ENCODE results near the gene ZNF385C. TPM values are rescaled to one million over a fixed set of nuclear protein-coding genes. Genes with fewer than 3 reads are reported as not detected.

The ZNF385C gene
- total and polyA plus RNA-seq, 4 donors = 0.49 TPM; not detected in 3

DNA sequence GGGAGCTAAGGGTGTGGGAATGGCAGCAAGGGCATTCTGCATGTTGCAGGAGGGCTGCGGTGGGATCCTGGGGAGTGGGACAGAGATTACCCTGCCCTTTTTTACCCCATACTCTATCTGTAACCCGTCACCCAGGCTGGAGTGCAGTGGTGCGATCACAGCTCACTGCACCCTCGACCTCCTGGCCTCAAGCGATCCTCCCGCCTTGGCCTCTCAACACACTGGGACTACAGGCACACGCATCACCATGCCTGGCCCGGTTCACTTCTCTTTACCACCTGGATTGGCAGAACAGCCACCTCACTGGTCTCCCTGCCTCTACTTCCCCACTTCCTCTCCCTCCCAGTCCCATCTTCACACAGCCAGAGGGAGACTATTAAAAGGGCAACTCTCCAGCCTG, 9.5 kb downstream of the ZNF385C start:
- no peaks in the 10 kb centered on the region for H3K4me1 ChIP-seq (ENCODE audit: control insufficient read depth in 1 of 2, insufficient read depth in 2 of 2, low read length in 2 of 2)
- no peaks in the 10 kb centered on the region for H3K9me3 ChIP-seq (ENCODE audit: control insufficient read depth, low read length)
- DNase-seq = no peak
- H3K27ac ChIP-seq (ENCODE audit: low read depth in 1 of 2, low read length in 2 of 2) = no peak overlapping the region
- no peak for ATAC-seq (ENCODE audit: low FRiP score)
- no peaks in the 10 kb centered on the region for H3K36me3 ChIP-seq (ENCODE audit: control insufficient read depth in 1 of 2, insufficient read depth in 2 of 2, low read length in 1 of 2)
- H3K27me3 ChIP-seq (ENCODE audit: control insufficient read depth in 1 of 2, insufficient read depth in 2 of 2, low read length in 1 of 2) = no peaks in the 10 kb centered on the region
- H3K4me3 ChIP-seq (ENCODE audit: low read length in 2 of 2) = no peak overlapping the region
- 90% methylated on average over 8 of the region's 8 CpGs for WGBS, 2 donors
- intact Hi-C loops (cut with DNase I) = no loop called here

GRCh38 chr17:42087736-42088705, 10.3 kb downstream of the ZNF385C start:
- intact Hi-C loops (cut with DNase I) = no loop called here
- Histone ChIP-seq H3K36me3 (ENCODE audit: control insufficient read depth in 1 of 2, insufficient read depth in 2 of 2, low read length in 1 of 2) (no peaks in the 10 kb centered on the region), H3K4me1 (ENCODE audit: control insufficient read depth in 1 of 2, insufficient read depth in 2 of 2, low read length in 2 of 2) (no peaks in the 10 kb centered on the region), H3K9me3 (ENCODE audit: control insufficient read depth, low read length) (no peaks in the 10 kb centered on the region), H3K4me3 (ENCODE audit: low read length in 2 of 2) (no peak overlapping the region), H3K27ac (ENCODE audit: low read depth in 1 of 2, low read length in 2 of 2) (no peak overlapping the region), H3K27me3 (ENCODE audit: control insufficient read depth in 1 of 2, insufficient read depth in 2 of 2, low read length in 1 of 2) (no peaks in the 10 kb centered on the region)
- 55 to 56% methylated on average over 20 of the region's 20 CpGs for WGBS, 2 donors
- ATAC-seq (ENCODE audit: low FRiP score) (peak; percentile 38), DNase-seq (no peak)

GRCh38 chr17:42087042-42087701, 11.1 kb downstream of the ZNF385C start:
- Histone ChIP-seq H3K27me3 (ENCODE audit: control insufficient read depth in 1 of 2, insufficient read depth in 2 of 2, low read length in 1 of 2) (no peaks in the 10 kb centered on the region), H3K4me1 (ENCODE audit: control insufficient read depth in 1 of 2, insufficient read depth in 2 of 2, low read length in 2 of 2) (no peaks in the 10 kb centered on the region), H3K4me3 (ENCODE audit: low read length in 2 of 2) (no peak overlapping the region), H3K27ac (ENCODE audit: low read depth in 1 of 2, low read length in 2 of 2) (no peak overlapping the region), H3K9me3 (ENCODE audit: control insufficient read depth, low read length) (no peaks in the 10 kb centered on the region), H3K36me3 (ENCODE audit: control insufficient read depth in 1 of 2, insufficient read depth in 2 of 2, low read length in 1 of 2) (no peaks in the 10 kb centered on the region)
- no peak for ATAC-seq (ENCODE audit: low FRiP score)
- 68 to 70% methylated on average over 7 of the region's 7 CpGs for WGBS, 2 donors
- intact Hi-C loops (cut with DNase I) = no loop called here
- no peak for DNase-seq

DNA sequence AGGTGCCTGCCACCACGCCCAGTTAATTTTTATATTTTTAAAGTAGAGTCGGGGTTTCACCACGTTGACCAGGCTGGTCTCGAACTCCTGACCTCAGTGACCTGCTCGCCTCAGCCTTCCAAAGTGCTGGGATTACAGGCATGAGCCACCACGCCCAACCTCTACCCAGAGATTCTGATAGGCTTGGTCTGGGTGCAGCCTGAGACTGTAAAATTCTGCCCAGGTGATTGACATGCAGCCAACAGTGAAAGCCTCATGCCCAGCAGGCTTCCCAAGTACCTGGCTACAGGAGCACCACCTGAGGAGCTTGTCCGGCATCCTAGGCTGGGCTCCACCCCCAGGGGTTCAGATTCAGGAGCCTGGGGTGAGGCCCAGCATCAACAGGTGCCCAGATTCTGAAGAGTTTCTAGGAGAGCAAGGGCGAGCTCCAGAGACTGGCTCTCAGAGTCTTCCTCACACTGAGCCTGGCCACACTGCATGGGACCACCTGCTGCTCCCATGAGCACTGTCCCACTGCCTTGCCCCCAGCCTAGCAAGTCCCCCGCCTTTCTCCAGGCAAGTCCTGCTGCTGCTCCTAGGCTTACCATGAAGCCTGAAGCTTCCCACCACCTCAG, 16.6 kb downstream of the ZNF385C start:
- intact Hi-C loops (cut with DNase I) = no loop called here
- Histone ChIP-seq H3K27ac (ENCODE audit: low read depth in 1 of 2, low read length in 2 of 2) (no peak overlapping the region), H3K9me3 (ENCODE audit: control insufficient read depth, low read length) (no peaks in the 10 kb centered on the region), H3K36me3 (ENCODE audit: control insufficient read depth in 1 of 2, insufficient read depth in 2 of 2, low read length in 1 of 2) (no peaks in the 10 kb centered on the region), H3K4me3 (ENCODE audit: low read length in 2 of 2) (no peak overlapping the region), H3K4me1 (ENCODE audit: control insufficient read depth in 1 of 2, insufficient read depth in 2 of 2, low read length in 2 of 2) (no peaks in the 10 kb centered on the region), H3K27me3 (ENCODE audit: control insufficient read depth in 1 of 2, insufficient read depth in 2 of 2, low read length in 1 of 2) (no peaks in the 10 kb centered on the region)
- WGBS, 2 donors = 87 to 92% methylated on average over 9 of the region's 9 CpGs
- ATAC-seq (ENCODE audit: low FRiP score) (no peak), DNase-seq (no peak)

DNA sequence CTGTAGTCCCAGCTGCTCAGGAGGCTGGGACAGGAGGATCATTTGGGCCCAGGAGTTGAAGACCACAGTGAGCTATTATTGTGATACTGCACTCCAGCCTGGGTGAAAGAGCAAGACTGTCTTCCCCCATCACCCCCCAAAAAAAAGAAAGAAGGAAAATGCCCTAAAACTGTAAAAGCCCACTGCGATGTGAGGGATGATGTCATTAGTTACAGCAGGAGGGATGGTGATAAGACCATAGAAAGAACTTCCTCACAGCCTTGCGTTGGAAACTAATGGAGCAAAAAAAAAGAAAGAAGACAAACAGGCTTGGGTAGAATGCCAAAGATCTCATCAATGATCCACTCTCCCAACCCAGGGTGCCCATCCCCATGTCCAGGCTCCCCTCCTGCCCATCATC, 18.7 kb downstream of the ZNF385C start:
- no peak for DNase-seq

GRCh38 chr17:42078396-42079043, 19.8 kb downstream of the ZNF385C start:
- WGBS, 2 donors = 60% methylated on average over 8 of the region's 8 CpGs
- no peak for ATAC-seq (ENCODE audit: low FRiP score)
- H3K36me3 ChIP-seq (ENCODE audit: control insufficient read depth in 1 of 2, insufficient read depth in 2 of 2, low read length in 1 of 2) = no peaks in the 10 kb centered on the region
- H3K27ac ChIP-seq (ENCODE audit: low read depth in 1 of 2, low read length in 2 of 2) = no peak overlapping the region
- H3K4me1 ChIP-seq (ENCODE audit: control insufficient read depth in 1 of 2, insufficient read depth in 2 of 2, low read length in 2 of 2) = no peaks in the 10 kb centered on the region
- intact Hi-C loops (cut with DNase I) = no loop called here
- no peak for DNase-seq
- no peak overlapping the region for H3K4me3 ChIP-seq (ENCODE audit: low read length in 2 of 2)
- H3K9me3 ChIP-seq (ENCODE audit: control insufficient read depth, low read length) = no peaks in the 10 kb centered on the region
- no peaks in the 10 kb centered on the region for H3K27me3 ChIP-seq (ENCODE audit: control insufficient read depth in 1 of 2, insufficient read depth in 2 of 2, low read length in 1 of 2)

More for the DNA sequence above, 18.7 kb downstream of the ZNF385C start:
- intact Hi-C loops (cut with DNase I) = no loop called here
- H3K27ac ChIP-seq (ENCODE audit: low read depth in 1 of 2, low read length in 2 of 2) = no peak overlapping the region
- no peak for ATAC-seq (ENCODE audit: low FRiP score)
- no peaks in the 10 kb centered on the region for H3K27me3 ChIP-seq (ENCODE audit: control insufficient read depth in 1 of 2, insufficient read depth in 2 of 2, low read length in 1 of 2)
- H3K9me3 ChIP-seq (ENCODE audit: control insufficient read depth, low read length) = no peaks in the 10 kb centered on the region
- 67 to 80% methylated on average over 2 of the region's 2 CpGs for WGBS, 2 donors
- H3K4me3 ChIP-seq (ENCODE audit: low read length in 2 of 2) = no peak overlapping the region
- H3K36me3 ChIP-seq (ENCODE audit: control insufficient read depth in 1 of 2, insufficient read depth in 2 of 2, low read length in 1 of 2) = no peaks in the 10 kb centered on the region
- H3K4me1 ChIP-seq (ENCODE audit: control insufficient read depth in 1 of 2, insufficient read depth in 2 of 2, low read length in 2 of 2) = no peaks in the 10 kb centered on the region

- Histone ChIP-seq H3K27ac (ENCODE audit: low read depth in 1 of 2, low read length in 2 of 2) (no peak overlapping the region), H3K27me3 (ENCODE audit: control insufficient read depth in 1 of 2, insufficient read depth in 2 of 2, low read length in 1 of 2) (no peaks in the 10 kb centered on the region), H3K36me3 (ENCODE audit: control insufficient read depth in 1 of 2, insufficient read depth in 2 of 2, low read length in 1 of 2) (no peaks in the 10 kb centered on the region), H3K9me3 (ENCODE audit: control insufficient read depth, low read length) (no peaks in the 10 kb centered on the region), H3K4me3 (ENCODE audit: low read length in 2 of 2) (no peak overlapping the region), H3K4me1 (ENCODE audit: control insufficient read depth in 1 of 2, insufficient read depth in 2 of 2, low read length in 2 of 2) (no peaks in the 10 kb centered on the region)
- DNase-seq = no peak
- no peak for ATAC-seq (ENCODE audit: low FRiP score)
- 81 to 91% methylated on average over 5 of the region's 5 CpGs for WGBS, 2 donors
- intact Hi-C loops (cut with DNase I) = no loop called here
Measured at GRCh38 chr17:42077755-42078154, 20.5 kb downstream of the ZNF385C start.

GRCh38 chr17:42076797-42077559, 21.3 kb downstream of the ZNF385C start:
- intact Hi-C loops (cut with DNase I) = no loop called here
- Histone ChIP-seq H3K36me3 (ENCODE audit: control insufficient read depth in 1 of 2, insufficient read depth in 2 of 2, low read length in 1 of 2) (no peaks in the 10 kb centered on the region), H3K4me3 (ENCODE audit: low read length in 2 of 2) (no peak overlapping the region), H3K4me1 (ENCODE audit: control insufficient read depth in 1 of 2, insufficient read depth in 2 of 2, low read length in 2 of 2) (no peaks in the 10 kb centered on the region), H3K27me3 (ENCODE audit: control insufficient read depth in 1 of 2, insufficient read depth in 2 of 2, low read length in 1 of 2) (no peaks in the 10 kb centered on the region), H3K9me3 (ENCODE audit: control insufficient read depth, low read length) (no peaks in the 10 kb centered on the region), H3K27ac (ENCODE audit: low read depth in 1 of 2, low read length in 2 of 2) (no peak overlapping the region)
- 82 to 88% methylated on average over 4 of the region's 4 CpGs for WGBS, 2 donors
- ATAC-seq (ENCODE audit: low FRiP score) = no peak
- DNase-seq = no peak
